Testis (tissue), 2 donors: ENCODE results near the gene IL1RAP.

ENCODE experiments used
- POLR2A ChIP-seq: fragments of 450-650 bp; IDR thresholded peaks from one replicate; pipeline ENCODE4 v1.6.1; 2017; ENCODE audit warnings: antibody characterized with exemption, mild to moderate bottlenecking, moderate library complexity
- TF ChIP-seq, protein P1 (sequence below), 3 experiments: fragments of 450-650 bp in 2 of 3; fragments of 200-600 bp in 1 of 3; sonication (generic) in 1 of 3; IDR thresholded peaks; one replicate each; pipeline ENCODE4 v1.5.1; 2016 to 2019; ENCODE audit warnings: antibody characterized with exemption in 3 of 3, mild to moderate bottlenecking in 2 of 3, moderate library complexity in 1 of 3

DNA sequence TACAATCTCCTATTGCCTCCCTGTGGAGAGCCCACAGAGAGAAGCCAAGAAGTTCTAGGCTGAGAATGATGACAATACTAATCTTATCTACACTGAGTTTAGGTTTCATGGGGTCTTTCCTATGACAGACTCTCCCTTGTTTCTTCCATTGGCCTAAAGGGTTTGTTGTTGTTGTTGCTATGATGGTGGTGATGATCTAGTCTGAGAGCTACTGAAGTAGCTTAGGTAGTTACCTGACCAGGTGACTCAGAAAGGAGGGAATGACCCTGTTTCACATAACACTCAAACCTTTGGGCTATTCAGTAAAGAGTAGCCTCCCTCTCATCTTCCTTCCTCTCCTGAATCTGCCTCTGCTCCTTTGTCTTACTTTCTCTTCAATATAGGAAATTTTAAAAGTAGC is 178.4 kb downstream of the IL1RAP start:
- TF ChIP-seq, protein P1, sequence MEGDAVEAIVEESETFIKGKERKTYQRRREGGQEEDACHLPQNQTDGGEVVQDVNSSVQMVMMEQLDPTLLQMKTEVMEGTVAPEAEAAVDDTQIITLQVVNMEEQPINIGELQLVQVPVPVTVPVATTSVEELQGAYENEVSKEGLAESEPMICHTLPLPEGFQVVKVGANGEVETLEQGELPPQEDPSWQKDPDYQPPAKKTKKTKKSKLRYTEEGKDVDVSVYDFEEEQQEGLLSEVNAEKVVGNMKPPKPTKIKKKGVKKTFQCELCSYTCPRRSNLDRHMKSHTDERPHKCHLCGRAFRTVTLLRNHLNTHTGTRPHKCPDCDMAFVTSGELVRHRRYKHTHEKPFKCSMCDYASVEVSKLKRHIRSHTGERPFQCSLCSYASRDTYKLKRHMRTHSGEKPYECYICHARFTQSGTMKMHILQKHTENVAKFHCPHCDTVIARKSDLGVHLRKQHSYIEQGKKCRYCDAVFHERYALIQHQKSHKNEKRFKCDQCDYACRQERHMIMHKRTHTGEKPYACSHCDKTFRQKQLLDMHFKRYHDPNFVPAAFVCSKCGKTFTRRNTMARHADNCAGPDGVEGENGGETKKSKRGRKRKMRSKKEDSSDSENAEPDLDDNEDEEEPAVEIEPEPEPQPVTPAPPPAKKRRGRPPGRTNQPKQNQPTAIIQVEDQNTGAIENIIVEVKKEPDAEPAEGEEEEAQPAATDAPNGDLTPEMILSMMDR (IDR thresholded peaks at IDR 0.05): no peak
- TF ChIP-seq POLR2A: no peak
